ENCODE data around the gene P3H2.

GRCh38 chr3:190026154-190026553 lies 94.5 kb downstream of the P3H2 start:
- no peak for TF ChIP-seq CTCF (IDR thresholded peaks at IDR 0.05; ENCODE audit: borderline replicate concordance, extremely low read depth, low read length, poor library complexity, severe bottlenecking)
- no peak for TF ChIP-seq EZH2 (IDR thresholded peaks at IDR 0.05; ENCODE audit: borderline replicate concordance, low read depth, low read length, severe bottlenecking)
